ENCODE measurements around the gene HNRNPDL.

HNRNPDL gene

DNA sequence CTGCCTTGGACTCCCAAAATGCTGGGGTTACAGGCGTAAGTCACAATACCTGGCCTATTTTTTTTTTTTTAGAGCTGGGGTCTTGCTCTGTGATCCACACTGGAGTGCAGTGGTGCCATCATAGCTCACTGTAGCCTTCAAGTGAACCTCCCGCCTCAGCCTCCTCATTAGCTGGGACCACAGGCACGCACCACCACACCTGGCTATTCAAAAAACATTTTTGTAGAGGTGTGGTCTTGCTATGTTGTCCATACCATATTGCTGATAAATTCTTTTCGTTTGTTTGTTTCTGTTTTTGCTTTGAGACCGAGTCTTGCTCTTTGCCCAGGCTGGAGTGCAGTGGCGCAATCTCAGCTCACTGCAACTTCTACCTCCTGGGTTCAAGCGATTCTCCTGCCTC is 21.8 kb upstream of the HNRNPDL start:
- ATAC-seq (replicated peaks; ENCODE audit: extremely low read depth, poor library complexity, severe bottlenecking) (no peak), DNase-seq (ENCODE audit: low spot score in 2 of 2) (no peak)
- H3K36me3 Mint-ChIP-seq (ENCODE audit: insufficient read depth): peaks cover 66% of the 10 kb centered on the region
- H3K4me3 Mint-ChIP-seq: no peak overlapping the region
- H3K27me3 Mint-ChIP-seq: no peaks in the 10 kb centered on the region
- no peaks in the 10 kb centered on the region for H3K9me3 Mint-ChIP-seq
- peaks cover 14% of the 10 kb centered on the region for H3K4me1 Mint-ChIP-seq
- H3K27ac Mint-ChIP-seq (ENCODE audit: low read depth): no peak overlapping the region

DNA sequence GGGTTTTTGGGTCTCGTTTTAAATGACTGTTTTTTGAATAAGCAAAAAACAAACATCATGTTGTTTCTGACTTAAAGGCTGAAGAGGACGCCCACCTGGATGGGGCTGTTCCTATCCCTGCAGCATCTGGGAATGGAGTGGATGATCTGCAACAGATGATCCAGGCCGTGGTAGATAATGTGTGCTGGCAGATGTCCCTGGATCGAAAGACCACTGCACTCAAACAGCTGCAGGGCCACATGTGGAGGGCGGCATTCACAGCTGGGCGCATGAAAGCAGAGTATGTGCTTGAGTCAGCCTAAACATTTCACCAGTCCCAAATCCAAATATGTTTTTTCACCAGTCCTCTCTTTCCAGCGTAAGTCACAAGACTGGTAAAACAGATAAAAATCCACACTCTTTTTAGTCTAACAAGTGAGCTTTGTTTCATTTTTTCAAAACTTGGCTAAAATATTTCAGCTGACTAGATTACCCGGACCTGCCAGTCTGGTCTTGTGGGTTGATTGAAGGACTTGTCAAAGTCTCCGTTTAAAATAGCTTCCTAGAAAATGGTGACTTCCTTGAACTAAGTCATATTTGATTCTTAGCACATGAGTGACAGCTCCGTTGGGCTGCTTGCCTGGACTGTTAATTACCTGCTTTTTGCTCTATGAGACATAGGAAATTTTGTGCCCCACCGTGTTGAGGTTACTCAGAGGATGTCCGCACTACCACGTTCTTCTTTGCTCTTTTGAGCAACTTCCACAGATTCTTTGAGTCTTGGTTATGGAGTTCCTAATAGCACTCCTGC is 20.9 kb upstream of the HNRNPDL start:
- Mint-ChIP-seq H3K36me3 (ENCODE audit: insufficient read depth) (peaks cover 64% of the 10 kb centered on the region), H3K4me3 (no peak overlapping the region), H3K9me3 (no peaks in the 10 kb centered on the region), H3K27ac (ENCODE audit: low read depth) (peak overlapping the region; percentile 52), H3K4me1 (peaks cover 14% of the 10 kb centered on the region), H3K27me3 (no peaks in the 10 kb centered on the region)
- ATAC-seq (replicated peaks; ENCODE audit: extremely low read depth, poor library complexity, severe bottlenecking): no peak
- no peak for DNase-seq (ENCODE audit: low spot score in 2 of 2)

DNA sequence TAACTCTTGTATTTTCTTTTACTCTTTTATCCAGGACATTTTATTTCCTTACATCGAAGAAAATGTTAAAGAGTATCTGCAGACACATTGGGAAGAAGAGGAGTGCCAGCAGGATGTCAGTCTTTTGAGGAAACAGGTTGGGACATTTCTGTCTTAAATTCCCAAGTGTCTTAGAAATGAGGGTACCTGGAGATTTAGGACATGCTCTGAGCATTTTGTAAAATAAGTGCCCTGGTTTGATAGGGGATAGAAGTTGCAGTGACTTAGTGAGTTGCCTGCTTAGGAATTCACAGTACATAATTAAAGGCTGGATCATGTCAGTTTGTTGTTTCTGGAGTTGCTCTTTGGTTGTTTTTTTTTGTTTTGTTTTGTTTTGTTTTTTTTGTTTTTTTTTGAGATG is 17.6 kb upstream of the HNRNPDL start:
- Mint-ChIP-seq H3K4me1 (peaks cover 14% of the 10 kb centered on the region), H3K27me3 (no peaks in the 10 kb centered on the region), H3K27ac (ENCODE audit: low read depth) (peak overlapping the region; percentile 13), H3K4me3 (no peak overlapping the region), H3K36me3 (ENCODE audit: insufficient read depth) (peaks cover 53% of the 10 kb centered on the region), H3K9me3 (no peaks in the 10 kb centered on the region)
- DNase-seq (ENCODE audit: low spot score in 2 of 2) (no peak), ATAC-seq (replicated peaks; ENCODE audit: extremely low read depth, poor library complexity, severe bottlenecking) (no peak)

DNA sequence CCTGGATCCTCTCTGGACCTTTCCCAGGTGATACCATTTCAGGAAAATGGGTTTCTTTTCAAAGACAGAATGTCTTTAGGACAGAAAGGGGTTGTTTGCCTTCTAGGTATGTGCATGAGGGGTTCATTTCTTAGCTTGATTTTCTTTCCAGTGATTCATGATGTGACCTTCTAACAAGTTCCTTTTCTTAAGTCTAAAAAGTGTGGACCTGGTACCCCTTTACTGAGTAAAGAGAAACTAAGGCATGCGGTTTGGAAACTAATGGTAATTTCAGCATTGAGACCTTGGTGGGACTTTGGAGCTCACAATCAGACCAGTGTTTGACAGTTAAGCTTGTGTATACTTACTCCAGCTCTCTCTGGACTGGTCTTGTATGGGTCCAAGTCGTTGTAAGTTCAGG is 8.8 kb upstream of the HNRNPDL start:
- H3K4me3 Mint-ChIP-seq: no peak overlapping the region
- H3K4me1 Mint-ChIP-seq: peaks cover 49% of the 10 kb centered on the region
- no peaks in the 10 kb centered on the region for H3K9me3 Mint-ChIP-seq
- ATAC-seq (replicated peaks; ENCODE audit: extremely low read depth, poor library complexity, severe bottlenecking) (no peak), DNase-seq (ENCODE audit: low spot score in 2 of 2) (no peak)
- H3K36me3 Mint-ChIP-seq (ENCODE audit: insufficient read depth): no peaks in the 10 kb centered on the region
- peak overlapping the region; percentile 36 for H3K27ac Mint-ChIP-seq (ENCODE audit: low read depth)
- H3K27me3 Mint-ChIP-seq: no peaks in the 10 kb centered on the region

DNA sequence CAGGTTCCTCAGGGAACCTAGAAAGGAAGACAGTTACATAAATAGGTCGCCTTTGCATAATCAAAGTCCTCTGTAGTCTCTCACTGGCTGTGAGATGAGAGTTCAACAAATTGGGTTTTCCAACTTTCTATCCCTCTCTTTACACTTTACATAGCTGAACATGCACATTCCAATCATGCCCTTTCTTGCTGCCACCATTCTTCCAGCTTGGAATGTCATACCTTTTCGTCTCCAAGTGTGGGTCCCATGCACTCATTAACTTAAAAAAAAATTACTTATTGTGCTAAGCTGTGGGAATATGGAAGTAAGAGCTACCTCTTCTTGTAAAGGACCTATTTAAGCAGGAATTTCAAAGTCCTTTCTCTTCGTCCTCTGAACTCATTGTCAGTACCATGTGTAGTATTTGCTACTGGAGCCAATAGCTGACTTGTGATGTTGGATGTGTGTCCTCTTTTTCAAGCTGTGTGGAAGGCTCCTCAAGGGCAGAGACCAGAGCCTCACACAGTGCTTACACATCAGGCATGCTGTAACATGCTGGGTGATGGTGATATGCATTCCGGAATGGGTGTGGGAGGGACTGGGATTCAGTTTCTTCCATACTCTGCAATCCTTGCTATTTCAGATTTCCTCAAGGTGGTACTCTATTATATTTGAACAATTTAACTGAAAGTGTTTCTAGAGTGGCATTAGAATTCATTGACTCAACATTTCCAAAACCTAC is 7.2 kb upstream of the HNRNPDL start:
- ATAC-seq (replicated peaks; ENCODE audit: extremely low read depth, poor library complexity, severe bottlenecking): no peak
- Mint-ChIP-seq H3K4me1 (peaks cover 49% of the 10 kb centered on the region), H3K9me3 (no peaks in the 10 kb centered on the region)

DNA sequence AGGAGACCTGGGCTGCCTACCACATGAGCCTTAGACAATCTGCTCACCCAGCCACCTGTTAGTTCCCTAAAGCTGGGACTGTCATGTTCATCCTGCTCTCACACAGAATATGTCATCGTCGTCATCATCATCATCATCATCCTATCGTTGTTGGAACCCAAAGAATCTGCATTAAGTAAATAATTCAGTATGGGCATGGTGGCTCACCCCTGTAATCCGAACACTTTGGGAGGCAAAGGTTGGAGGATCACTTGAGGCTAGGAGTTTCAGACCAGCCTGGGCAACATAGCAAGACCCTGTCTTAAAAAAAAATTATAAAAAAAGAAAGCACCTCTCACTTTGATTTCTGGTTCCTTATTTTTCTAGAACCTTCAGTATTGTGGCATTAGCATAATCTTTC is 6.5 kb upstream of the HNRNPDL start:
- Mint-ChIP-seq H3K36me3 (ENCODE audit: insufficient read depth) (peaks cover 3% of the 10 kb centered on the region), H3K27me3 (no peaks in the 10 kb centered on the region), H3K27ac (ENCODE audit: low read depth) (no peak overlapping the region), H3K9me3 (no peaks in the 10 kb centered on the region), H3K4me1 (peaks cover 49% of the 10 kb centered on the region), H3K4me3 (no peak overlapping the region)
- DNase-seq (ENCODE audit: low spot score in 2 of 2) (no peak), ATAC-seq (replicated peaks; ENCODE audit: extremely low read depth, poor library complexity, severe bottlenecking) (no peak)

More for the DNA sequence above, 7.2 kb upstream of the HNRNPDL start:
- Mint-ChIP-seq H3K36me3 (ENCODE audit: insufficient read depth) (no peaks in the 10 kb centered on the region), H3K27me3 (no peaks in the 10 kb centered on the region), H3K4me3 (no peak overlapping the region), H3K27ac (ENCODE audit: low read depth) (no peak overlapping the region)
- no peak for DNase-seq (ENCODE audit: low spot score in 2 of 2)

DNA sequence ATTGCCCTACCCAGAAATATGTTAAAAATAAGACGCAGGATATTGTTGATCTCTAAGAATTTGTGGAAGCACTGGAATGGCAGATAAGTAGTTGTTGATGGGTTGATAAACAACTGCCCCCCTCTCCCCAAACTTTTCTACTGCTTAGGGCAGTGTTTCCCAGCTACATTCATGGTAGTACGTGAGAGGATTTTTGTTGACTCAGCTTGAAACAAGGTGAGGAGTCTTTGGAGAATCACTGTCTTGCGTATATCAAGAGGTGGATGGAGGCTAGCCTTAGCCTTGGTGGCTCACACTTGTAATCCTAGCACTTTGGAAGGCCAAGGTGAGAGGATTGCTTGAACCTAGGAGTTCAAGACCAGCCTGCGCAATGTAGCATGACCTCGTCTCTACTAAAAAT is 5.9 kb upstream of the HNRNPDL start:
- Mint-ChIP-seq H3K4me1 (peaks cover 50% of the 10 kb centered on the region), H3K9me3 (no peaks in the 10 kb centered on the region), H3K27me3 (no peaks in the 10 kb centered on the region), H3K4me3 (no peak overlapping the region), H3K27ac (ENCODE audit: low read depth) (no peak overlapping the region), H3K36me3 (ENCODE audit: insufficient read depth) (peaks cover 7% of the 10 kb centered on the region)
- DNase-seq (ENCODE audit: low spot score in 2 of 2): no peak
- no peak for ATAC-seq (replicated peaks; ENCODE audit: extremely low read depth, poor library complexity, severe bottlenecking)

DNA sequence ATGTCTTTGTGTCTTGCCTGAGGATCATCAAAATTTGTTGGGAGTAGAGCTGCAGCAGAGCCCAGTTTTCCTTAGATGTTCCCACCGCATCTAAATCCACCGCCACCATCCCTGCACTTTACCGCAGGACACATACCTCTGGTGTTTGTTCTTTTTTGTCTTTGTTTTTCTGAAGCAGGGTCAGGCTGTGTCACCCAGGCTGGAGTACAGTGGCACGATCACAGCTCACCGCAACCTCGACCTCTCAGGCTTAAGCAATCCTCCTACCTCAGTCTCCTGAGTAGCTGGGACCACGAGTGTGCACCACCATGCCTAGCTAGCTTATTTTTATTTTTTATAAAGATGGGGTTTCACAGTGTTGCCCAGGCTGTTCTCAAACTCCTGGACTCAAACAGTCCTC is 4.7 kb upstream of the HNRNPDL start:
- H3K4me3 Mint-ChIP-seq: no peak overlapping the region
- H3K27ac Mint-ChIP-seq (ENCODE audit: low read depth): no peak overlapping the region
- H3K27me3 Mint-ChIP-seq: no peaks in the 10 kb centered on the region
- DNase-seq (ENCODE audit: low spot score in 2 of 2): no peak
- ATAC-seq (replicated peaks; ENCODE audit: extremely low read depth, poor library complexity, severe bottlenecking): no peak
- no peaks in the 10 kb centered on the region for H3K9me3 Mint-ChIP-seq
- peaks cover 46% of the 10 kb centered on the region for H3K4me1 Mint-ChIP-seq
- H3K36me3 Mint-ChIP-seq (ENCODE audit: insufficient read depth): peaks cover 17% of the 10 kb centered on the region

DNA sequence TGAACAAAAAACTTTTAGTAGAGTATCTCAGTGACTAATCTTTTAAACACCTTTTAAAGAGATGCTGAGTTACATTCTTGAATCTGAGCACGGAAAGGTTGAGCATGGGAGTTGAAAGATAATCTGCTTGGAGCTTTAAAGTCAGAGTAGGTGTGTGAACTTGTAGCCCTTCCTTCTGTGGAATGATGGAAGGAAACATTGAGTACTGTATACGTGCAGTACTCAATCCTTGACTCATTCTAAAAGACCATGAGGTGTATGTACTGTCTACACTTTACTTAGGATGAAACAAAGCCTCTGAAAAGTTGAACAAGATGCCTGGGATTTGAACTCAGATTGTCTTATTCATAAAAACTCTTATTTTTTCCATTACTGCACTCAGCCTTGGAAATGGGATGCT is 3.5 kb upstream of the HNRNPDL start:
- H3K9me3 Mint-ChIP-seq: no peaks in the 10 kb centered on the region
- H3K4me1 Mint-ChIP-seq: peaks cover 45% of the 10 kb centered on the region
- no peak overlapping the region for H3K27ac Mint-ChIP-seq (ENCODE audit: low read depth)
- H3K27me3 Mint-ChIP-seq: no peaks in the 10 kb centered on the region
- ATAC-seq (replicated peaks; ENCODE audit: extremely low read depth, poor library complexity, severe bottlenecking) (no peak), DNase-seq (ENCODE audit: low spot score in 2 of 2) (no peak)
- no peak overlapping the region for H3K4me3 Mint-ChIP-seq
- H3K36me3 Mint-ChIP-seq (ENCODE audit: insufficient read depth): peaks cover 28% of the 10 kb centered on the region

DNA sequence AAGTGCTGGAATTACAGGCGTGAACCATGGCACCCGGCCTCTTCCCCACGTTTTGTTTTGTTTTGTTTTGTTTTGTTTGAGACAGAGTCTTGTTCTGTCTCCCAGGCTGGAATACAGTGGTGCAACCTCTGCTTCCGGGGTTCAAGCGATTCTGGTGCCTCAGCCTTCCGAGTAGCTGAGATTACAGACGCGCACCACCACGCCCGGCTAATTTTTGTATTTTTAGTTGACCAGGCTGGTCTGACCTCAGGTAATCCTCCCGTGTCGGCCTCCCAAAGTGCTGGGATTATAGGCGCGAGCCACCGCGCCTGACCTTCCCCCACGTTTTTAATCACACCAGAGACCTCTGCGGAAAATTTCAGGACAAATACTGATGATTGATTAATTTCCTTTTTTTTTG is 2.3 kb upstream of the HNRNPDL start:
- DNase-seq (ENCODE audit: low spot score in 2 of 2) (no peak), ATAC-seq (replicated peaks; ENCODE audit: extremely low read depth, poor library complexity, severe bottlenecking) (no peak)
- H3K9me3 Mint-ChIP-seq: no peaks in the 10 kb centered on the region
- H3K4me1 Mint-ChIP-seq: peaks cover 49% of the 10 kb centered on the region
- H3K4me3 Mint-ChIP-seq: no peak overlapping the region
- peaks cover 40% of the 10 kb centered on the region for H3K36me3 Mint-ChIP-seq (ENCODE audit: insufficient read depth)
- H3K27ac Mint-ChIP-seq (ENCODE audit: low read depth): no peak overlapping the region
- no peaks in the 10 kb centered on the region for H3K27me3 Mint-ChIP-seq

DNA sequence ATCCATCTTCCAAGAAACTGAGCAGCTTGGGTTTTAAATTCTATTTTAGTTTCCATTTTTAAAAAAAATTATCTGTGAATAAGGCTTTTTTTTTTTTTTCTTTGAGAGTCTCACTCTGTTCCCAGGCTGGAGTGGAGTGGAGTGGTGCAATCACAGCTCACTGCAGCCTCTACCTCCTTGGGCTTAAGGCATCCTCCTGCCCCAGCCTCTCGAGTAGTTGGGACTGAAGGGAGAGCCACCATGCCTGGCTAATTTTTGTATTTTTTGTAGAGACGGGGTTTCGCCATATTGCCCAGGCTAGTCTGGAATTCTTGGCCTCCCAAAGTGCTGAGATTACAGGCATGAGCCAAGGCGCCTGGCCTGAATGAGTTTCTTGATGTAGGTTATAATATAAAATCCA is 1.6 kb upstream of the HNRNPDL start:
- DNase-seq (ENCODE audit: low spot score in 2 of 2) (no peak), ATAC-seq (replicated peaks; ENCODE audit: extremely low read depth, poor library complexity, severe bottlenecking) (no peak)
- no peaks in the 10 kb centered on the region for H3K9me3 Mint-ChIP-seq
- no peak overlapping the region for H3K4me3 Mint-ChIP-seq
- H3K4me1 Mint-ChIP-seq: peaks cover 49% of the 10 kb centered on the region
- H3K36me3 Mint-ChIP-seq (ENCODE audit: insufficient read depth): peaks cover 48% of the 10 kb centered on the region
- H3K27ac Mint-ChIP-seq (ENCODE audit: low read depth): peak overlapping the region; percentile 99
- H3K27me3 Mint-ChIP-seq: no peaks in the 10 kb centered on the region

DNA sequence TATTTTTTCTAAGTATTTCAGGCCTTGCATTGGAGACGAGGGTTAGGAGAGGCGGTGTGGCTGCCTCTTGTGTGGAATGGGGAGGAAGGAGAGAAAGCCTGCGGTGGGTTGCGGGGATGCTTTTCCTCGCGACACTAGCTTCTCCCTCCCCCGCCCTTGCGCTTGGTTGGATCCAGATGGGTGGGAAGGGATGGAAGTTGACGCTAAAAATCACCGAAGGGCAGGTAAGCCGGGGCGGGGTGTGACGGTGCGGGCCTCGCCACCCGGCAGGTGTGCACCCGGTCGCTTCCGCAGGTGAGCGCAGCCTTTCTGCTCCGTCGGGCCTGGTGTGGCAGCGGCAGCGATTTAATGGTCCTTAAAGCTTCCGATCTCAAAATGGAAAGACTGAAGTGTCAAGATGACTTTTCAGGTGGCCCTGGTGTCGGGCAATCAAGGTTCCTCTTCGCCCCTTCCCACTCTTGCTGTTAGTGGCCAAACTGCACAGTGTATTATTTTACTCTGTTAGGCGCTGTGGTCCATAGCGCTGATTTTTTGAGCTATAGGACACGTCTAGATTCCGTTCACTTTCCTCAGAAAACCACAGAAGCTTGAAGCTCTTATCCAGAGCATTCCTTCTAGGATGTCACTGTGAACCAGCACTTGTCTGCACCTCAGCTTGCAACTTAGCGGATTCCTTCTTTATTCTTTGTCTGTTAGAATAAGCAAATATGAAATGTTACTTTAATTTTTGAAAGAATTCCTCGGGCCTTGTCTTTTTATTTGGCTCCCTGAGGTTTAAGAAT is 893 bp upstream of the HNRNPDL start:
- peak; percentile 21 to 29 for DNase-seq (ENCODE audit: low spot score in 2 of 2)
- peaks cover 50% of the 10 kb centered on the region for H3K4me1 Mint-ChIP-seq

More for the DNA sequence above, 893 bp upstream of the HNRNPDL start:
- Mint-ChIP-seq H3K27ac (ENCODE audit: low read depth) (peak overlapping the region; percentile 99), H3K36me3 (ENCODE audit: insufficient read depth) (peaks cover 54% of the 10 kb centered on the region), H3K9me3 (no peaks in the 10 kb centered on the region), H3K4me3 (peak overlapping the region; percentile 99), H3K27me3 (no peaks in the 10 kb centered on the region)
- no peak for ATAC-seq (replicated peaks; ENCODE audit: extremely low read depth, poor library complexity, severe bottlenecking)
